ENCODE measurements around the gene CD6.

DNA sequence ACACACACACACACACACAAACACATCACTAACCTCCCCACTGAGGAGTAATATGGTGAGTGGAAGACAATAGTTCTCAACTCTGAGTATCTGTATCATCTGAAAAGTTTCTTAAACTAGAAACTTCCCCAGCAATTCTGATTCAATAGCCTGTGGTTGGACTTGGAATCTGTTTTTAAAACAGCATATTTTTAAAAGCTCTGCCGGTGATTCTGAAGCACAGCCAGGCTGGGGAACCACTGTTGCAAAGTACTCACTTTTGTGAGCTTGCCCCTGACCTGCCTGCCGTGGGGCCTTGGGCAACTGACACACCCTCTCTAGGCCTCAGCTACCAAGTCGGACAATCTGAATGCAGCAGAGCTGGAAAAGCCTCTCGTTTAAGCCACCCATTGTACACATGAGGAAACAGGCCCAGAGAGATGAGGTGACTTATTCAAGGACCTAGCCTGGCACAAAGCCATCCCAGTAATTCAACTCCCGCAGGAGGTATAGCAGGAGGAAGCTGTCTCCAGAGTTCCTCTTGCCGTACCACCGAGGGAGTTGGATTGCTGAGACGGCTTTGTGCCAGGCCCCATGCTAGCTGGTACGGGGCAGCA, 28.4 kb upstream of the CD6 start:
- TF ChIP-seq POLR2A (IDR thresholded peaks at IDR 0.05) = no peak
- TF ChIP-seq, protein P1, sequence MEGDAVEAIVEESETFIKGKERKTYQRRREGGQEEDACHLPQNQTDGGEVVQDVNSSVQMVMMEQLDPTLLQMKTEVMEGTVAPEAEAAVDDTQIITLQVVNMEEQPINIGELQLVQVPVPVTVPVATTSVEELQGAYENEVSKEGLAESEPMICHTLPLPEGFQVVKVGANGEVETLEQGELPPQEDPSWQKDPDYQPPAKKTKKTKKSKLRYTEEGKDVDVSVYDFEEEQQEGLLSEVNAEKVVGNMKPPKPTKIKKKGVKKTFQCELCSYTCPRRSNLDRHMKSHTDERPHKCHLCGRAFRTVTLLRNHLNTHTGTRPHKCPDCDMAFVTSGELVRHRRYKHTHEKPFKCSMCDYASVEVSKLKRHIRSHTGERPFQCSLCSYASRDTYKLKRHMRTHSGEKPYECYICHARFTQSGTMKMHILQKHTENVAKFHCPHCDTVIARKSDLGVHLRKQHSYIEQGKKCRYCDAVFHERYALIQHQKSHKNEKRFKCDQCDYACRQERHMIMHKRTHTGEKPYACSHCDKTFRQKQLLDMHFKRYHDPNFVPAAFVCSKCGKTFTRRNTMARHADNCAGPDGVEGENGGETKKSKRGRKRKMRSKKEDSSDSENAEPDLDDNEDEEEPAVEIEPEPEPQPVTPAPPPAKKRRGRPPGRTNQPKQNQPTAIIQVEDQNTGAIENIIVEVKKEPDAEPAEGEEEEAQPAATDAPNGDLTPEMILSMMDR (IDR thresholded peaks at IDR 0.05) = no peak

Measured in lower leg skin (tissue), 3 donors.